LoVo (cell line): ENCODE data around the gene CSNK2B.

Experiments used
- DNase-seq: peaks from one replicate; pipeline ENCODE4 v3.0.0-alpha.2; 2016; ENCODE audit warnings: low spot score

CSNK2B gene

GRCh38 chr6:31660381-31661261 is 5.3 kb upstream of the CSNK2B start, which contains the start of gene C6orf47:
Gene C6orf47 (minus strand): TSS chr6:31660778. CDS start chr6:31659947, 831 bp downstream.
- peak; percentile 86 for DNase-seq

- no peak for DNase-seq
Measured at GRCh38 chr6:31661262-31662123, 4.4 kb upstream of the CSNK2B start.

- no peak for DNase-seq
Measured at GRCh38 chr6:31662124-31662723, 3.7 kb upstream of the CSNK2B start.

DNA sequence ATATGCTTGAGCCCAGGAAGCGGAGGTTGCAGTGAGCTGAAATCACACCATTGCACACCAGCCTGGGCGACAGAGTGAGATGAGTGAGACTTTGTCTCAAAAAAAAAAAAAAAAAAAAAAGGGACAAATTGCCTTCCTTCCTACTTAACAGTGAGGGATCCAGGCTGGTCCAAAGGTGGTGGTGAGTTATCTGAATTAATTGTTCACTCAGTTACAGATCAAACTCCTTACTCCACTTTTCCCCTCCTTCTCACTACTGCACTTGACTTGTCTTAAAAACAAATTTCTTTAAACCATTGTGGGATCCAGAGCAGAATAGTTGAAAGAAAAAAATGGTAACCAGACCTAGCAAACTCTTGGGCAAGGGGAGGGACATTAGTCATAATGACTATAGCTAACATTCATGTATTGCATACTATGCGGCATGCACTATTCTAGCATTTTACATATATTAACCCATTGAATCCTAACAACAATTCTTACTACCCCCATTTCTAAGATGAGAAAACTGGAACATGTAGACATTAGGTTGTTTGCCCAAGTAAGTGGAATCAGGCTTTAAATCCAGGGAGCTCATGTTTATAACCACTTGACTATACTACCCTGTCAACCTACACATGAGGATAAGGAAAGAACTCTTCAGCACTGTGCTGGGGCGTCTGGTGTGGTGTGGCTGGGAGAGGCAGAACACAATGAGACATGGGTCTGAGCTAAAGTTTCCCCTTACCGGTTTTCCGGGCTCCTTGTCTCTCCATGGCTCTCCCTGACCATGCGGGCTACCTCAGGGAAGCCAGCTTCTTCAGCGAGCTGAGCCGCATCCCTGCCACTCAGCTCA is 2.5 kb upstream of the CSNK2B start:
- DNase-seq, result no peak

DNA sequence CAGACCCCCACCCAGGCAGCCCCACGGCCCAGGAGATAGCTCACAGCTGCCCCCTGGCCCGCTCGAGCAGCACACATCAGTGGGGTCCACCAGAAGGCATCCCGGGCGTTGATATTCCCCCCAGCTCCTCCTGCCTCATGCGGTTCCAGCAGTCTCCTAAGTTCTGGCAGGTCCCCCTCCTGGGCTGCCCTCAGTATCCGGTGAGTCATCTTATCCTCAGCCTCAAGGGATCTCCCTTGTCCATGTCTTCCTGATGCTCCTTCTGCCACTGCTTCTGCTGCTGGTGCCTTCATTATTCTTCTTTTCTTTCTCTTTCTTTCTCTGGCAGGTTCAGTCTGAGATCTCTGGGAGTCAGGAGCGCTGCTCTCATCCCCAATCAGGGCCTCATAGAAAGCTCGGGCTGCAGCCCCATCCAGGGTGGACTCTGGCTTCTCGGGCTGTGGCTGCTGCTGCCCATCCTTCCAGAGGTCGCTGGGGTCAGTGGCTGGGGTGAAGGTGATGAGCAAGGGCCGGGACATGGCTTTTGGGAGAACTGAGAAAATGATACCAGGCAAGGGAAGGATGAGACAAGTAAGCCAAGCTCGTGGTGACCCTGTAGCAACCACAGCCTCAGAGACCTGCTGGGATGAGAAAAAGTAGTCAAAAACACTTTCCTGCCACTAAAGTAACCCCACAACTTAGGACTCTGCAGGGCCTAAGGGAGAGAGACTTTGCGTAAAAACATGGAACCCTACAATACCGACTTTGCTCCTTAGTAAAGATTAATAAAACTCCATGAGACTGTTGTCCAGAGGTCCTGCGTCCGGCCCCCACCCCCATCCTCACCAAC is 1.7 kb upstream of the CSNK2B start:
- DNase-seq, result peak; percentile 27

- DNase-seq, result peak; percentile 96
Measured at GRCh38 chr6:31664790-31665500, 935 bp upstream of the CSNK2B start, which contains the start of gene GPANK1. Gene GPANK1 (minus strand): TSS chr6:31664997. CDS start chr6:31664478, 519 bp downstream.

DNA sequence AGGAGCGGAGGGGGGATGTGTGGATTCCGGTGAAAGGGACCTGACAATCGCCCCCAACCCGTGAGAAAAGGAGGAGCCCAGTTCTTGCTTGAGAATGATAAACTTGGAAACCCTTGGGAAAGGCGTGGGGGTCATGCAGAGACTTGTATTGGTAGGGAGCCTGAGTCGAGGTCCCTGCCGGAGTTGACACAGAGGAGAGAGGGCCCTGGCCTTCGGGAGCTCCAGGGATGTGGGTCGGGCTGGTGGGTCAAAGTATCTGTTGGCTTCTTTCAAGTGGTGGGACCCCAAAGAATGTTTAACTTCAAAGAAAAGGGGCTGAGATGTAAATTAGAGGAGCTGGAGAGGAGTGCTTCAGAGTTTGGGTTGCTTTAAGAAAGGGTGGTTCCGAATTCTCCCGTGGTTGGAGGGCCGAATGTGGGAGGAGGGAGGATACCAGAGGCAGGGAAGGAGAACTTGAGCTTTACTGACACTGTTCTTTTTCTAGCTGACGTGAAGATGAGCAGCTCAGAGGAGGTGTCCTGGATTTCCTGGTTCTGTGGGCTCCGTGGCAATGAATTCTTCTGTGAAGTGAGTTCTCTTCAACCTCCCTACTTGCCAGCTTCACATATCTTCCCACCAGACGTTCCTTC is 571 bp downstream of the CSNK2B start:
- DNase-seq, result no peak

DNA sequence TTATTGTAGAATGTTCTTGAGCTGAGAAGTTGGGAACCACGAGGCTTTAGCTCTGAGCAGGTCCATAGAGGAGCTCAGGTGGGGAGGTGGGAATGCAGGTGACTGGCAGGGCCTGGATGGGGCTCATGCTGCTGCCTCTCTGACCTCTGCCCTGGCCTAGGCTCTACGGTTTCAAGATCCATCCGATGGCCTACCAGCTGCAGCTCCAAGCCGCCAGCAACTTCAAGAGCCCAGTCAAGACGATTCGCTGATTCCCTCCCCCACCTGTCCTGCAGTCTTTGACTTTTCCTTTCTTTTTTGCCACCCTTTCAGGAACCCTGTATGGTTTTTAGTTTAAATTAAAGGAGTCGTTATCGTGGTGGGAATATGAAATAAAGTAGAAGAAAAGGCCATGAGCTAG is 3.8 kb downstream of the CSNK2B start, which contains the start of gene LY6G5B:
TSS of gene LY6G5B (plus strand) at position 301 of the 400 bp plus-strand sequence. CDS start 975 bp downstream, outside the sequence.
- DNase-seq, result no peak

- no peak for DNase-seq
Measured at GRCh38 chr6:31676322-31676903, 10.5 kb downstream of the CSNK2B start.

- DNase-seq, result no peak
Measured at GRCh38 chr6:31676904-31677303, 11.0 kb downstream of the CSNK2B start.

GRCh38 chr6:31677955-31678354 is 12.1 kb downstream of the CSNK2B start:
- DNase-seq, result no peak

DNA sequence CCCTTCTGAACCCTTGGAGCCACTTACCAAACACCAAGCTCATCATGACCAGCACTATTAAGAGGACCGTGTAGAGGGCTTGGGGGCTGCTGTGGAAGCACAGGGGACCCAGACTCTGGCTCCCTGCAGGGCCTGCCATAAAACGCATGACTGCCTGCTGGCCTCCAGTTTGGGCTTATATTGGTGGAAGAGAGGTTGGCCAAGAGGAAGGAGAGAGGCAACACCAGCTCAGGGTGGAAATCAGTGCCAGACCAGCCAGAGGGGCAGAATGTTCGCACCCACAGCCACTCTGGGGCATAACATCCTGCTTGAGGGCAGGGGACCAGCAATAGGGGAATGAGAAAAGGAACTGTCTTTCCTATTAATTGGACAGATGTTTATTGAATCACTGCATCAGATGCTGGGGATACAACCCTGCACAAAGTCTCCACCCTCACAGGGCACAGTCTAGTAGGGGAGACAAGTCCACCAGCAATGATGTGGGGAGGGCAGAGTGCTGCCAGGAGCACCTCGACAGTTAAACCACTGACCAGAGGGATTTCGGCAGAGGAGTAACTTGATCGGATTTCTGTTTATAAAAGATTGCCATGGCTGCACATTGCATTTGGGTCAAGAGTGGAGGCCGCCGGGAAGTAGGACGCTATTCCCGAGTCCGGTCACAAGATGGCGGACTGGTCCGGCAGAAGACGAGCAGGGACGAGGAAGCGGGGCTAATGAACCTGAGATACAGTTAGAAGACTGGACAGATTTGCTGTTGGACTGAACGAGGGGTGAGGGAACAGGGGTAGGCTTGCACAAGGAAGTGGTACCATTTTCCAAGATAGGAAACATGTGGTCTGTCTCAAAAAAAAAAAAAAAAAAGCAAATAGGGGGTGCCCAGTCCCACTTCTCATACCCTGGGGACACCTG is 14.6 kb downstream of the CSNK2B start, which contains the start of gene LY6G5C:
TSS of gene LY6G5C (minus strand) at position 842 of the 909 bp plus-strand sequence. CDS start at position 148, 694 bp downstream.
- peak; percentile 79 for DNase-seq

DNA sequence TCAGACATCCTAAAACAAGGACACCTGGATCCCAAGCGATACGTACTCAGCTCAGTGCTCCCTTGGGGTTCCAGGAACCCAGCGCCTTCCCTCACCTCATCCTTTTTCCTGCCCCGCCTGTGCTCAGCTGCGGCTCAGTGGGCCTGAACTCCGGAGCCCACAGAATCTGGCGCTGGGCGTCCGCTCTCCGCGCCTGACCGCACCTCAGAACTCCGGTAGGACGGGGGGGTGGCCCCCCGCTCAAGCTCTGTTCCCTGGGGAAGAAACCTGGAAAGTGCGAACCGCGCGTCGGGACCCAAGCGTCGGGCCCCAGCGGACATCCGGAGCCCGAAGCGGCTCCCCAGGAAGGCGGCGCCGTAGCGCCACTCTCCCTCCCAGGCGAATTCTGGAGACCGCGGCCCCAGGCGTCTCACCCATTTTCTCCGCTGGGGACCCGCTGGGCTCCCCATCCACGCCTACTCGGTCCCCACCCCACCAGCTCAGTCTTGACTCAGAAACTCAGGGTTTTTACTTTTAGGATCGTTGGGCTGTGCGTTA is 15.3 kb downstream of the CSNK2B start:
- peak; percentile 31 for DNase-seq

- no peak for DNase-seq
Measured at GRCh38 chr6:31683591-31683990, 17.7 kb downstream of the CSNK2B start.

- DNase-seq, result no peak
Measured at GRCh38 chr6:31686483-31686882, 20.6 kb downstream of the CSNK2B start.

DNA sequence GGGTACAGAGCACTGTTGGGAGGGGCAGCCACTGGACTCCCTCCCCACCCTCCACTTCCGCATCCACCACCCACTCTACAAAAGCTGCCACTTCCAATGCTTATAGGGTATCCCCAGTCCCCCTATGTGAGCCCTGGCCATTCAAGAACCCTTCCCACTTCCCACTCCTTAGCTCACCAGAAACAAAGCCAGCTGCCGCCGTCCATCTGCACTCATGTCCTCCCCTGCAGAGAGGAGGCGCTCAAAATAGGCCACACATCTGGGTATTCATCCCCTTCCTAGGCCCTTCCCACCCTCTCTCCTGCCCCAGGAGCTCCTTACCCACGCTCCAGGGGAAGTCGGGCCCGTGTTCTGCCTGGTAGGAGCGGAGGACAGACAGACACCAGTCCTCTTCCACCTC is 21.4 kb downstream of the CSNK2B start:
- DNase-seq, result no peak
